ENCODE data around the gene NUCB1.

- TF ChIP-seq CTCF (IDR thresholded peaks at IDR 0.05; ENCODE audit: insufficient read depth, low read depth, low read length): no peak
- no peak for TF ChIP-seq EZH2 (IDR thresholded peaks at IDR 0.05; ENCODE audit: insufficient read depth, low read length)
Observed at GRCh38 chr19:48928164-48929025, 28.3 kb downstream of the NUCB1 start.
